ENCODE measurements around the gene ZNF385C.

GRCh38 chr17:42065201-42065600 is 33.1 kb downstream of the ZNF385C start:
- TF ChIP-seq CTCF (IDR thresholded peaks at IDR 0.05) (no peak), POLR2A (IDR thresholded peaks at IDR 0.05) (no peak)

All from testis (tissue), 2 donors.